K562 (cell line): ENCODE results near the gene NUDT14. TPM values are rescaled to one million over a fixed set of nuclear protein-coding genes. Genes with fewer than 3 reads are reported as not detected.

ENCODE experiments used
- ATAC-seq: fragments of 200-7000 bp; cut with Tn5 transposase; 3 replicates; pipeline ENCODE4 v1.9.1; 2020; ENCODE audit warnings: moderate library complexity
- BruUV-seq: library from RNA; stranded (reverse); fragments of 400-500 nt; replicated peaks from 2 replicates; lab custom pipeline; 2021; lab: Mats Ljungman, UMichigan
- CTCF ChIA-PET: fragments of 300-600 bp; formaldehyde crosslinking; extraction: SDS; loops from one replicate; lab custom pipeline; 2021; ENCODE audit warnings: low intra/inter-chr PET ratio; lab: Yijun Ruan, JAX
- POLR2A ChIA-PET: fragments of 300-600, 350-650 bp; sonication (Branson Sonifier 250); formaldehyde crosslinking; extraction: SDS; loops from one replicate; lab custom pipeline; 2021; ENCODE audit warnings: antibody characterized with exemption, inconsistent platforms; lab: Yijun Ruan, JAX
- DNase-seq, 4 experiments: peaks; one replicate each; pipeline versions ENCODE4 v3.0.0 to v3.0.0-alpha.2; 2011 to 2018; ENCODE audit warnings: low spot score in 3 of 4, mixed read lengths in 3 of 4; ENCODE audit errors: extremely low read depth in 1 of 4
- FAIRE-seq: peaks from 2 replicates; lab custom pipeline; 2011; peaks lifted over from hg19 to GRCh38; lab: Jason Lieb, UNC
- H2AFZ ChIP-seq: 2 replicates; pipeline ENCODE4 v1.6.0; 2011; ENCODE audit warnings: low read depth, low read length, control low read depth, inconsistent platforms
- H3K27ac ChIP-seq: fragments of 200-600 bp; 3 replicates; pipeline ENCODE4 v1.8.0; 2011; ENCODE audit warnings: low read depth, mild to moderate bottlenecking, control low read depth, inconsistent platforms, low read length, moderate library complexity, mixed read lengths; ENCODE audit errors: extremely low read depth
- H3K27me3 ChIP-seq, 2 experiments: fragments of 300-600 bp in 1 of 2; 2 replicates in 1 of 2; 3 replicates in 1 of 2; pipeline versions ENCODE4 v1.6.0 to v1.8.0; 2011; ENCODE audit warnings: inconsistent platforms in 2 of 2, low read length in 2 of 2, mild to moderate bottlenecking in 1 of 2, mixed read lengths in 1 of 2, moderate library complexity in 1 of 2; ENCODE audit not compliant: control insufficient read depth in 2 of 2, insufficient read depth in 2 of 2
- H3K36me3 ChIP-seq: fragments of 300-600 bp; 3 replicates; pipeline ENCODE4 v1.8.0; 2011; ENCODE audit warnings: mild to moderate bottlenecking, low read length, inconsistent platforms; ENCODE audit not compliant: control insufficient read depth, insufficient read depth
- H3K4me1 ChIP-seq, 2 experiments: fragments of 200-600 bp in 1 of 2; replicated peaks in 1 of 2; 2 replicates in 1 of 2; 3 replicates in 1 of 2; pipeline versions ENCODE4 v1.5.1 to v1.8.0; 2011; ENCODE audit warnings: inconsistent platforms in 2 of 2, low read length in 2 of 2, mild to moderate bottlenecking in 1 of 2, mixed read lengths in 1 of 2, moderate library complexity in 1 of 2; ENCODE audit not compliant: control insufficient read depth in 2 of 2, insufficient read depth in 2 of 2
- H3K4me2 ChIP-seq: 2 replicates; pipeline ENCODE4 v1.6.1; 2011; ENCODE audit warnings: low read length, control low read depth, inconsistent platforms, mixed read lengths; ENCODE audit not compliant: insufficient read depth
- H3K4me3 ChIP-seq: fragments of 200-600 bp; sonication (generic), shearing (Covaris generic); 2 replicates; pipeline ENCODE4 v1.5.1; 2016; ENCODE audit warnings: control low read depth, inconsistent platforms
- H3K79me2 ChIP-seq: fragments of 200-600 bp; 3 replicates; pipeline ENCODE4 v1.8.0; 2011; ENCODE audit warnings: low read length, inconsistent platforms; ENCODE audit not compliant: control insufficient read depth, insufficient read depth
- H3K9ac ChIP-seq, 2 experiments: 2 replicates each; pipeline versions ENCODE4 v1.6.0 to v1.6.1; 2011; ENCODE audit warnings: low read depth in 2 of 2, low read length in 2 of 2, control low read depth in 1 of 2, inconsistent platforms in 1 of 2, mild to moderate bottlenecking in 1 of 2, mixed read lengths in 1 of 2; ENCODE audit not compliant: insufficient read depth in 1 of 2
- H3K9me1 ChIP-seq: one replicate; pipeline ENCODE4 v1.6.0; 2011; ENCODE audit warnings: inconsistent platforms, mild to moderate bottlenecking, low read length, moderate library complexity; ENCODE audit not compliant: control insufficient read depth, insufficient read depth
- H3K9me3 ChIP-seq: replicated peaks from 2 replicates; pipeline ENCODE4 v1.5.1; 2011; ENCODE audit warnings: low read depth, low read length, inconsistent platforms; ENCODE audit not compliant: control insufficient read depth, insufficient read depth
- H4K20me1 ChIP-seq: replicated peaks from 2 replicates; pipeline ENCODE4 v1.6.1; 2011; ENCODE audit warnings: low read length, inconsistent platforms, mixed read lengths; ENCODE audit not compliant: control insufficient read depth, insufficient read depth
- DDX20 ChIP-seq: fragments of 450-650 bp; IDR thresholded peaks from 2 replicates; pipeline ENCODE4 v1.6.1; 2016; ENCODE audit warnings: missing genetic modification characterization, low read depth, mild to moderate bottlenecking, missing compliant biosample characterization, moderate library complexity
- GTF2E2 ChIP-seq: fragments of 200-800 bp; sonication (Bioruptor generic); IDR thresholded peaks from 2 replicates; pipeline ENCODE4 v1.6.1; 2016; ENCODE audit warnings: missing genetic modification characterization, missing compliant biosample characterization
- HNRNPLL ChIP-seq: fragments of 200-400 bp; formaldehyde crosslinking; IDR thresholded peaks from 2 replicates; pipeline ENCODE4 v1.6.1; 2017; ENCODE audit warnings: low read length, low read depth, mild to moderate bottlenecking; ENCODE audit not compliant: poor library complexity, severe bottlenecking
- KDM1A ChIP-seq, 2 experiments: fragments of 450-650 bp; IDR thresholded peaks; 2 replicates each; pipeline ENCODE4 v1.6.1; 2016; ENCODE audit warnings: mild to moderate bottlenecking in 2 of 2
- NCOR1 ChIP-seq: fragments of 450-650 bp; IDR thresholded peaks from 2 replicates; pipeline ENCODE4 v1.6.1; 2016; ENCODE audit warnings: mild to moderate bottlenecking, moderate library complexity
- NFATC3 ChIP-seq: fragments of 450-650 bp; IDR thresholded peaks from 2 replicates; pipeline ENCODE4 v1.6.1; 2017; ENCODE audit warnings: mild to moderate bottlenecking
- NFXL1 ChIP-seq: fragments of 450-650 bp; formaldehyde crosslinking; IDR thresholded peaks from 2 replicates; pipeline ENCODE4 v1.4.0; 2021; ENCODE audit warnings: mild to moderate bottlenecking
- RAD21 ChIP-seq, 2 experiments: fragments of 250-450 bp in 1 of 2; fragments of 450-650 bp in 1 of 2; sonication (Bioruptor Pico) in 1 of 2; formaldehyde crosslinking in 1 of 2; IDR thresholded peaks in 1 of 2; conservative IDR thresholded peaks in 1 of 2; 2 replicates each; pipeline versions ENCODE4 v1.4.0 to v1.8.0; 2020 to 2022; ENCODE audit warnings: mild to moderate bottlenecking in 2 of 2, moderate library complexity in 1 of 2
- STAT5B ChIP-seq: fragments of 250-450 bp; sonication (Bioruptor Pico); IDR thresholded peaks from 2 replicates; pipeline ENCODE4 v1.8.0; 2021; ENCODE audit warnings: mild to moderate bottlenecking, inconsistent platforms
- ZKSCAN3 ChIP-seq: fragments of 250-450 bp; sonication (Bioruptor Pico); IDR thresholded peaks from 2 replicates; pipeline ENCODE4 v1.4.0; 2020
- ZNF384 ChIP-seq: IDR thresholded peaks from 2 replicates; pipeline ENCODE4 v1.6.1; 2012; ENCODE audit warnings: low read depth, low read length, improper control_type of control experiment
- ZNF766 ChIP-seq: fragments of 200-800 bp; sonication (Bioruptor generic); conservative IDR thresholded peaks from 2 replicates; pipeline ENCODE4 v1.6.1; 2016; ENCODE audit warnings: missing genetic modification characterization, missing compliant biosample characterization
- WGBS: fragments of 100-300 bp; shearing (Covaris generic); methylation state at CpG from one replicate; pipeline ENCODE4 v1.1.6; 2016; ENCODE audit warnings: low coverage, mixed read lengths; ENCODE audit not compliant: insufficient coverage; ENCODE audit errors: missing lambda C conversion rate; 5-methylcytosine and 5-hydroxymethylcytosine counted together
- in situ Hi-C: fragments of 300-500 bp; cut with MboI; formaldehyde crosslinking; loops from 4 replicates; pipeline ENCODE4 v1.15.0; 2018; ENCODE audit warnings: inconsistent platforms, mixed read lengths
- intact Hi-C: fragments of 100-400 bp; cut with micrococcal nuclease; formaldehyde crosslinking; loops from 2 replicates; pipeline ENCODE4 v1.14.2; 2022
- polyA plus RNA-seq, 8 experiments: library from polyadenylated mRNA; depleted of rRNA in 4 of 8; stranded (reverse) in 5 of 8; unstranded in 3 of 8; fragments of >200 nt; fragmentation: Nextera tagmentation in 2 of 8; fragmentation: Illumina TruSeq in 1 of 8; extraction: Ambion mirVana in 2 of 8; extraction: Trizol in 1 of 8; gene quantifications; 2 replicates each; pipeline versions ENCODE4 v1.2.1 to v1.2.3, GENCODE V29; 2011 to 2014; ENCODE audit warnings: inconsistent platforms in 1 of 8, missing spikeins in 1 of 8
- total RNA-seq, 7 experiments: library from RNA; depleted of rRNA in 6 of 7; stranded (reverse); fragments of >200 nt in 6 of 7; fragmentation: Illumina TruSeq in 2 of 7; extraction: Trizol in 2 of 7; gene quantifications; 2 replicates each; pipeline versions ENCODE4 v1.2.1 to v1.2.3, GENCODE V29; 2011 to 2021; ENCODE audit warnings: low replicate concordance in 1 of 7

The NUDT14 gene
- total and polyA plus RNA-seq, 9 of the 15 experiments (the other 6 are each of a cell fraction or from before 2014, with no cell fraction given) = 0.14 to 16.3 (median 8.2) TPM

- intact Hi-C loops (no loop called here), in situ Hi-C loops (no loop called here)
- no peak for DNase-seq
- WGBS = 3% methylated on average over 4 of the region's 4 CpGs
- Histone ChIP-seq H4K20me1 (no peaks in the 10 kb centered on the region), H3K9me3 (no peaks in the 10 kb centered on the region), H3K4me1 (peaks cover 0 to 18% of the 10 kb centered on the region in 2 experiments; a peak in 2 of 5 replicates), H3K36me3 (no peaks in the 10 kb centered on the region), H3K9ac (no peak overlapping the region), H3K27ac (no peak overlapping the region), H2AFZ (no peak overlapping the region), H3K79me2 (no peaks in the 10 kb centered on the region), H3K9me1 (no peaks in the 10 kb centered on the region), H3K4me3 (no peak overlapping the region), H3K4me2 (no peak overlapping the region), H3K27me3 (peaks cover 0 to 4% of the 10 kb centered on the region in 2 experiments; a peak in 1 of 5 replicates)
- TF ChIP-seq NFATC3 (no peak), DDX20 (tag) (no peak), STAT5B (no peak), ZNF384 (no peak), GTF2E2 (no peak), KDM1A (IDR thresholded peaks at IDR 0.05) (no peak), ZNF766 (CRISPR knock-in tag) (no peak), RAD21 (CRISPR knock-in tag; conservative IDR thresholded peaks at IDR 0.05 in 1 of 2, IDR thresholded peaks at IDR 0.05 in 1 of 2) (no peak), ZKSCAN3 (CRISPR knock-in tag) (no peak), NCOR1 (no peak), NFXL1 (CRISPR knock-in tag) (no peak), HNRNPLL (no peak)
- ChIA-PET CTCF (no interaction called here), POLR2A (no interaction called here)
- FAIRE-seq = no peak
- ATAC-seq = no peak
- BruUV-seq = no TSS peak
Measured at GRCh38 chr14:105132921-105133654, 48.0 kb downstream of the NUDT14 start.
